ENCODE results near the gene OR1F1.

The OR1F1 gene

DNA sequence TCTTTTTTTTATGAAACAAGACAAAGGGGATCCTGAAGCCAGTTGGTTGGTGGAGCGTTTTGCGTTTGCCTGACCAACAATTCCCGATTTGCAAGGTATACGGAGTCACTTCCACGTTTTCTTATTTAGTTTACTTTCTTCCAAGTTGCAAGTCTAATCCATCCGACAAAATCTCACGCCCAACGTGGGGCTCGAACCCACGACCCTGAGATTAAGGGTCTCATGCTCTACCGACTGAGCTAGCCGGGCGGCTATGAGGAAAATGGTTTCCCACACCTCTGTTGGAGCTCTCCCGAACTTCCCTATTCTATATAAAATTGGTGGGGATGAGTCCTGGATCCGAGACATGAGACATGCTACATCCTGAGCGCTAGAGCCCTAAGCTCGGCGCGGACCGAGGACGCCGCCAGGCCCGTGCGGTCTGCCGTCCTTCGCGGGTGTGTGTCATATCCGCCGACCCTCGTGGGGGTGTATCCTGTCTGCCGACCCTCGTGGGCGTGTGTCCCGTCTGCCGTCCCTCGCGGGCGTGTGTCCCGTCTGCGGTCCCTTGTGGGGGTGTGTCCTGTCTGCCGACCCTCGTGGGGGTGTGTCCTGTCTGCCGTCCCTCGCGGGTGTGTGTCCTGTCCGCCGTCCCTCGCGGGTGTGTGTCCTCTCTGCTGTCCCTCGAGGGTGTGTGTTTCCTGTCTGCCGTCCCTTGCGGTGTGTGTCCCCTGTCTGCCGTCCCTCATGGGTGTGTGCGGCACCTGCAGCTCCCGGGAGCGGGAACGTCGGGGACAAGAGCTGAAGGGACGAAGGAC, 30.6 kb upstream of the OR1F1 start:
- Histone ChIP-seq H3K36me3 (ENCODE audit: insufficient read depth) (no peaks in the 10 kb centered on the region), H3K4me3 (IDR thresholded peaks at IDR 0.05; ENCODE audit: insufficient read depth, low read depth, low read length) (no peak overlapping the region), H3K4me1 (ENCODE audit: low read depth, poor library complexity, severe bottlenecking) (peaks cover 19% of the 10 kb centered on the region), H3K9ac (no peak overlapping the region), H3K27me3 (ENCODE audit: insufficient read depth, low read depth) (no peaks in the 10 kb centered on the region), H2AFZ (ENCODE audit: low read depth) (peak overlapping the region; percentile 77; the same call in 1 of the 2 replicates), H3K27ac (no peak overlapping the region), H4K20me1 (ENCODE audit: insufficient read depth) (no peaks in the 10 kb centered on the region), H3K4me2 (peak overlapping the region; percentile 68), H3K79me2 (ENCODE audit: insufficient read depth, low read depth) (no peaks in the 10 kb centered on the region)
- TF ChIP-seq, protein P1, sequence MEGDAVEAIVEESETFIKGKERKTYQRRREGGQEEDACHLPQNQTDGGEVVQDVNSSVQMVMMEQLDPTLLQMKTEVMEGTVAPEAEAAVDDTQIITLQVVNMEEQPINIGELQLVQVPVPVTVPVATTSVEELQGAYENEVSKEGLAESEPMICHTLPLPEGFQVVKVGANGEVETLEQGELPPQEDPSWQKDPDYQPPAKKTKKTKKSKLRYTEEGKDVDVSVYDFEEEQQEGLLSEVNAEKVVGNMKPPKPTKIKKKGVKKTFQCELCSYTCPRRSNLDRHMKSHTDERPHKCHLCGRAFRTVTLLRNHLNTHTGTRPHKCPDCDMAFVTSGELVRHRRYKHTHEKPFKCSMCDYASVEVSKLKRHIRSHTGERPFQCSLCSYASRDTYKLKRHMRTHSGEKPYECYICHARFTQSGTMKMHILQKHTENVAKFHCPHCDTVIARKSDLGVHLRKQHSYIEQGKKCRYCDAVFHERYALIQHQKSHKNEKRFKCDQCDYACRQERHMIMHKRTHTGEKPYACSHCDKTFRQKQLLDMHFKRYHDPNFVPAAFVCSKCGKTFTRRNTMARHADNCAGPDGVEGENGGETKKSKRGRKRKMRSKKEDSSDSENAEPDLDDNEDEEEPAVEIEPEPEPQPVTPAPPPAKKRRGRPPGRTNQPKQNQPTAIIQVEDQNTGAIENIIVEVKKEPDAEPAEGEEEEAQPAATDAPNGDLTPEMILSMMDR (conservative IDR thresholded peaks at IDR 0.05; ENCODE audit: low read depth, low read length) = no peak

DNA sequence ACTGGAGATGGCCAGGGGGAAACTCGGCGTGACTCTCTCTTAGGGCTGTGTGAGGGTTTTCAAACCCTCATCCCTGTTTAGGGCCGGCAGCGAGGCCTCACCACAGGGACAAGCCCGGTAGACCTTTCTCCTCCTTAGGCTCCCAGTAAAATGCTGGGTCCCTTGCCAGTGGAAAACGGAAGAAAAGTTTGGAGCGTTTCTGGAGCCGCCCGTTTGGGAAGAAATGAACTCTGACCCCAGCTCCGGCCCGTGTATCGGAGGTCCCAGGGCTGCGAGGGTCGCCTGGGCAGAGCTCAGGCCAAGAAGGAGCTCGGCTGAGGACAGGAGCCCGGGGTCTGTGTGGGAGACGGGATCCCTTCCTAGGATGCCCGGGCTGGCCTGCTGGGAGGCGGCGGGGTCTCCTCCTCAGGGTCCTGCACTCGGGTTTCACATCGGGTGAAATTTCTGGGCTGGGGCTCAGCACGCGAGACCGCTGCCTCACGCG, 29.9 kb upstream of the OR1F1 start:
- H3K4me3 ChIP-seq (IDR thresholded peaks at IDR 0.05; ENCODE audit: insufficient read depth, low read depth, low read length) = no peak overlapping the region
- no peaks in the 10 kb centered on the region for H3K27me3 ChIP-seq (ENCODE audit: insufficient read depth, low read depth)
- peak overlapping the region; percentile 68 for H3K4me2 ChIP-seq
- peak overlapping the region; percentile 77; the same call in 1 of the 2 replicates for H2AFZ ChIP-seq (ENCODE audit: low read depth)
- H3K4me1 ChIP-seq (ENCODE audit: low read depth, poor library complexity, severe bottlenecking) = peaks cover 17% of the 10 kb centered on the region
- no peaks in the 10 kb centered on the region for H4K20me1 ChIP-seq (ENCODE audit: insufficient read depth)
- no peaks in the 10 kb centered on the region for H3K79me2 ChIP-seq (ENCODE audit: insufficient read depth, low read depth)
- no peak overlapping the region for H3K27ac ChIP-seq
- H3K9ac ChIP-seq = peak overlapping the region; percentile 49; the same call in 1 of the 2 replicates
- no peaks in the 10 kb centered on the region for H3K36me3 ChIP-seq (ENCODE audit: insufficient read depth)
- TF ChIP-seq, protein P1 (conservative IDR thresholded peaks at IDR 0.05; ENCODE audit: low read depth, low read length) = no peak

DNA sequence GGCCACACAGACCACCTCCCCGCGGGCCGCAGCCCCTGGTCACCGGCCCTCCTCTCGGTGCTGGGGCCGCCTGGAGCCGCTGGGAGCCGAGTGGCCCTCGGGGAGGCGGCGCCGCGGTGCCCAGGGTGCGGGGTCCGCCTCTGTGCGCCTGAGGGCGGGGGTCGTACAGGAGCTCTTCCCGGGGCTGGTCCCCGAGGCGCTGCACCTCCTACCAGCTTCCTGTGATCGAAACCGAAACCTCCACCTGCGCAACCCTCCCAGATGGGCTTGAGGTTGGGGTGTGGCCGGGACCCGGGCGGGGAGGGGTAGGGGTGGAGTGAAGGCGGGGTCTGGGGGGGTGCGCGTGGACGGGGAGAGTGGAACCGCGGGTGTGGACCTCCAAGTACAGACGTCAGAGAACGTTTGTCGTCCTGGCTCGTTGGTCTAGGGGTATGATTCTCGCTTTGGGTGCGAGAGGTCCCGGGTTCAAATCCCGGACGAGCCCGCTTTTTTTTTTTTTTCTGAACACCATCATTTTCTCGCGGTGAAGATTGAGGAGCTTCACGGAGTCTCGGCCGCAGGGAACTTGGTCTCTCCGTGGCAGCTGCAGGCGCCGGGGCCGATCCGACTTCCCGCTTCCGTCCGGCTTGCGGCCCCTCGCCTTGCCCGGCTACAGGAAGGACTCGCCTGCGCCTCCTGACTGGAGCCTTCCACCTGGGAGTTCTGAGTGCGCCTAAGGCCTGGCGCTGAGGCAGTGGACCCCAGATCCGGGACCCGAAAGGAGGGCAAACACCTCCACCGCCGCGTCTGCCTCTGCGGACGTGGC, 29.3 kb upstream of the OR1F1 start:
- Histone ChIP-seq H3K4me1 (ENCODE audit: low read depth, poor library complexity, severe bottlenecking) (peaks cover 19% of the 10 kb centered on the region), H2AFZ (ENCODE audit: low read depth) (peak overlapping the region; percentile 90), H4K20me1 (ENCODE audit: insufficient read depth) (no peaks in the 10 kb centered on the region), H3K4me3 (IDR thresholded peaks at IDR 0.05; ENCODE audit: insufficient read depth, low read depth, low read length) (no peak overlapping the region), H3K79me2 (ENCODE audit: insufficient read depth, low read depth) (no peaks in the 10 kb centered on the region), H3K27ac (peak overlapping the region; percentile 66), H3K27me3 (ENCODE audit: insufficient read depth, low read depth) (no peaks in the 10 kb centered on the region), H3K4me2 (peak overlapping the region; percentile 85), H3K9ac (peak overlapping the region; percentile 65), H3K36me3 (ENCODE audit: insufficient read depth) (no peaks in the 10 kb centered on the region)
- TF ChIP-seq, protein P1 (conservative IDR thresholded peaks at IDR 0.05; ENCODE audit: low read depth, low read length) = no peak

DNA sequence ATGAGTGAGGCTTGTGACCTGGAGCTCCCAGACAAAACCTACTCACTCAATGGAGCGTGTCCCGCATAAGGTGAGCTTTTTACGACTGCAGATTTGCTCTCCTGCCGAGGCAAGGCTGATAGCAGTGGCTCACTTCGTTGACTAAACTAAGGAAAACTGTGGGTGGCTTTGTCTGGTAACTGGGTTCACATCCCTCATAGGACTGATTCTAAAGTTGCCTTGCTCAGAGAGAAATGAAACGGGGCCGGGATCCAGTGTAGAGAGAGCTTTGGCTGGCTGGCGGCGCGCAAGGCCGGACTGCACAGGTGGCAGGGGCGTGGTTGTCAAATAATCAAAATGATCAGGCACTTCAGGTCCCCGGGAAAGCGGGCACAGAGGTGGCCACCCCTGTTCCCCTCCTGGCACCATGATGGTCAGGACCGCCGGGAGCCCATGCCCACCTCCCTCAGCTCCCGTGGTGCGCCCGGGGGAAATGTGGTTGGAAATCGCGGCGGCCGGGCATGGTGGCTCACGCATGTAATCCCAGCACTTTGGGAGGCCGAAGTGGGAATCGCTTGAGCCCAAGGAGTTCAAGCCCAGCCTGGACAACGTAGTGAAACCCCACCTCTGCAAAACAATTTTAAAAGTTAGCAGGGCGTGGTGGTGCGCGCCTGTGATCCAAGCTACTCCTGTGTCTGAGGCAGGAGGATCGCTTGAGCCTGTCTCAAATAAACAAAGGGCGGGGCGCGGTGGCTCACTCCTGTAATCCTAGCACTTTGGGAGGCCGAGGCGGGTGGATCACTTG, 26.6 kb upstream of the OR1F1 start:
- H3K4me2 ChIP-seq = no peak overlapping the region
- H3K27ac ChIP-seq = no peak overlapping the region

More for the DNA sequence above, 26.6 kb upstream of the OR1F1 start:
- no peaks in the 10 kb centered on the region; the same call in 1 of the 2 replicates for H3K27me3 ChIP-seq (ENCODE audit: insufficient read depth, low read depth)
- no peak overlapping the region for H2AFZ ChIP-seq (ENCODE audit: low read depth)
- TF ChIP-seq, protein P1 (conservative IDR thresholded peaks at IDR 0.05; ENCODE audit: low read depth, low read length) = no peak
- no peaks in the 10 kb centered on the region for H4K20me1 ChIP-seq (ENCODE audit: insufficient read depth)
- peaks cover 35% of the 10 kb centered on the region for H3K4me1 ChIP-seq (ENCODE audit: low read depth, poor library complexity, severe bottlenecking)
- no peaks in the 10 kb centered on the region for H3K79me2 ChIP-seq (ENCODE audit: insufficient read depth, low read depth)
- no peak overlapping the region for H3K9ac ChIP-seq
- no peaks in the 10 kb centered on the region for H3K36me3 ChIP-seq (ENCODE audit: insufficient read depth)
- H3K4me3 ChIP-seq (IDR thresholded peaks at IDR 0.05; ENCODE audit: insufficient read depth, low read depth, low read length) = no peak overlapping the region
